HG03135 (cell line): Measurements from ENCODE around the gene KCNN3.

Source experiments
- ATAC-seq: cut with Tn5 transposase; IDR thresholded peaks from one replicate; pipeline ENCODE4 v1.9.1; 2021; ENCODE audit warnings: mild to moderate bottlenecking, moderate library complexity; ENCODE audit not compliant: unreplicated experiment

Gene KCNN3

DNA sequence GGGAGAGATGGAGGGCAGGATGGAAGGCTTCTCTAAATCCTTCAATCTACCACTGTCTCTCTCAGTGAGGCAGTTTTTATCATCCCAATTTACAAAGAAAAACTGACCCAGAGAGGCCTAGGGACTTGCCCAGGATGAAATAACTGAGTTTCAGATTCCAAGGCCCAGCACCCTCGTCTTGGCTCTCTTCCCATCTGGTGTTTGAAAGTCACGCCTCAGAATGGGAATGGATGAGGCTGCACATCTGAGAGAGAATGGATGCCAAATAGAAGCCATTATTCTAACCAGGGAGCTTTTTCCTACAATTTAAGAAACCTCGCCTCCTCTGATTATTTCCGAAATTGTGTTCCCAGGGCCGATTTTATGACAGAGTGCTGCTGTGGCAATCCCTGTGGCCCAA is 10.6 kb upstream of the KCNN3 start:
- no peak for ATAC-seq

DNA sequence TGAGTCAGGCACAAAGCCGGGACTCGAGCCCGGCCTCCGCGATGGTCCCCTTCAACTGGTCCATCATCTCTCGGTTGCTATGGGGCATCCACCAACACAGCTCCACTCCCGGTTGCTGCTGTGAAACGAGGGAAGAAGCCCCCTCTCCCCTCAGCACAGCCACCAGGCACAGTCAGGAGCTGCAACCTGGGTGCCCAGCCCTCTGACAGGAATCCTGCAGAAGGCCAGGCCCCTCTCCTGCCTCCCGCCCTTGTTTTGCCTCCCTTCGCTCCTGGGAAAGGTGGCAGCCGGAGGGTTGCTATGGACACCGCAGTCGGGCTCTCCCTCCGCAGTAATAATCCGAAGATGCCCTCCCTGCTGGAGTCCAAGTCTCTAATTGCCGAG is 8.9 kb upstream of the KCNN3 start:
- ATAC-seq, result no peak

DNA sequence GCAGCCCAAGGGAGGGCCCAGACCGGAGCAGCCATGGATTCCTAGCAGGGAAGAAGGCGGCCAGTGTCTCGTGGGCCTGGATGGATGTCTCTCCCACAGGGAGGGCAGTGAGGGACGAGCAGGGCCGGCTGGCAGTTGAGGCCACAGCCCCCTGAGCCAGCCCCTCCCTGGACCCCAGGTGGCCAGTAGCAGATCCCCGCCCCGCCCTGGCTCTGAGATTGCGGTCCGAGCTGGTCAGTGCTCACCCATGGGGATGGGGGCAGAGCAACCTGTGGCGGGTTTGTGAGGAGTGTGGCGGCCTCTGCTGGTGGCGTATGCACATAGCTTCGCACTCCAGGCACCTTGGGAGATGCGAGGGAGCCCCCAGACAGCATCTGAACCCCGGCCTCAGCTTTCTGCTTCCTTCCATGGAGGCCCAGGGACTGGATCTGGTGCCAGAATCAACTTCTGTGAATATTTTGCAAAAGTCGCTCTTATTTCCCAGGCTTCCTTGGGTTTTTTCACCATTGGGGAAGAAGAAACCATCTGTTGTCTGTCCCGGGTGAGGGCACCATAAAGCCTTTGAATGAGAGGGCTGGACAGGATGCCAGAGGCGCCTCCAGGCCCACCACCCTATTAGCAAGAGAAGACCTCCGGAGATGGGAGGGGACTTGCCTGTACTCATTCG is 8.4 kb upstream of the KCNN3 start:
- ATAC-seq, result no peak

DNA sequence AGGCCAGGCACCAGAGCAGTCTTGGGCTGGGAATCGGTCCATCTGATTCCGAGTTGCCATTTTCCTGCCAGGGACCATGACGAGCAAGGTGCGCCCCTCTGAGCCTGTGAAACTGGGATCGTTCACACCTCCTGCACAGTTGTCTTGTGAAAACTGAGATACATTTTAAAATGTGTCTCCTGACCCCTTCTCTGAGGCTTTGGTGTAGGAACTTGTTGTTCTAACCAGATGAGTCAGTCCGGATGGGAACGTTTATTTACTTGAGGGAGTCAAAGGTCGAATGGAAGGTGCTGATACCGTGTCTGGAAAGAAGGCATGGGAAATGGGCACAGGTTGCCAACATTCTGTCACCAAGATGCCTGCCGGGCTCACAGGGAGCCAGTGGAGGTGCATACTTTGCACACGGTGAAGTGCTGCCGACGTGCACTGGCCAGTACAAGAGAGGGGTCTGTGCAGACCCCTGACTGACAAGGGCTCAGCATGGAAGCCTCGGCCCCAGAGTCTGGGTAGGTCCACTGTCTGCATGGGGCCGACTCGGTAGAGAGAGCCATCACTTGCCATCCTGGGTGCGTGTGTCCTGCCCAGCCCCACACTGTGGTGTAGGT is 7.4 kb upstream of the KCNN3 start:
- ATAC-seq, result no peak

DNA sequence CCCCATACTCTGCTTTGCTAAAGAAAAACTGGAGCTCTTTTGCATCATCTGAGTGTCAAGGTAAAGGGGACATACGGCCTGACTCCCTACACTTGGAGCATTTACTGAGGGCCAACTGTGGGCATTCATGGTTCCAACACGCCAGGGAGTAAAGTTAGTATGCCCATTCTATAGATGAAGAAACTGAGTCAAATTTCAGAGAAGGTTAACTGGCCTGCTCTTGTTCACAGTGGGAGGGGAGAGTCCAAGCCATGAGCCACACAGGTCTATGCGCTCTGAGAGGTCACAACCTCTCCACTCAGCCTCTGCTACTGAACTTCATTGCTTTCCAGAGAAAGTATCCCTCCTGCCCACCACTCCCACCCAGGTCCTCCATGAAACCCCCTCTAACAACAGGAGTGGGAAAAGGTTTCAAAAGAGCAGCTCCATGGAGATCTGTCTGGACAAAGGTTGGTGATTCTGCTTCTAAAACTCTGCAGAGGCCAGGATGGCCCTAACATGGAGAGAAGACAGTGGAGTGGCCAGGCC is 6.8 kb upstream of the KCNN3 start:
- no peak for ATAC-seq

DNA sequence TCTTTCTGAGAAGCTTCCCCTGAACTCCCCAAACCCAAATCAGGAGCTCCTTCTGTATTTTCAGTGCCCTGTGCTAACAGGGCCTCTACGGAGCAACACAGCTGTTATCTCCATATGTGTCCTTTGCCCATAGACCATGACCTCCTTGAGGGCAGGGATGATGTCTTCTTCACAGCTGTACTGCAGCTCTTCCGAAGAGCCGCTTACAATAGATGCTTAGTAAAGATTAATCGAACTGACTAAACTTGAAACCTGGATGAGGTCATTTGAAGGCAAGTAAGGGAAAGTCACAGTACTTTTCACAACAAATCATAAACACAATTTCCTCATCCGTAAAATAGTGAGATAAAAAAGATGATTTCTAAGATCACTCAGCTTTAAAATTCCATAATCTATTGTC is 4.4 kb upstream of the KCNN3 start:
- no peak for ATAC-seq

DNA sequence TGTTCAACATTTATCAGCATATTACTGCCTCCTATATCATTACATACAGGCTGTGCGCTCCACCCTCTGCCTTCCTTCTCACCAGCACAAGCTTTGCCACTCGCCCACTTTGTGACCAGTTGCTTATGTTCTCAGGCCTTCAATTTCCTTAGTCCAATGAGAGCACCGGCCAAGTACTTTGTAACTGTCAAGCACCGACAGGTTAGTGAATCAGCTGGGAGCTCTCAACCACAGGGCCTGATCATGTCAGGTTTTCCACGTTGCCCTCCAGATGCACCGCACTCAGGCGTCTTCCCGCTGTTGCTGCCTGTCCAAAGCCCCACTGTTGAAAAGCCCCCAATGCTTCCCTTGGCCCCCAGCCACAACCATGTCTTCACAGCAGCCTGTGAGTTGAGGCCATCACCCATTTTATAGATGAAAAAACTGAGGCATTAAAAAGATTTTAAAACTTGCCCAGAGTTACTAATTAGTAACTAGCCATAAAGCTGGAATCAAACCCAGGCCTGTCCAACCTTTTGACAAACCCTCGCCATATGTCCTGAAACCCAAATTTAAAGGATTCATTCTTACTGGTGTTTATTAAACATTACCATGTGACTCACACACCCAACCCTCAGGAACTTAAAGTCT is 3.4 kb upstream of the KCNN3 start:
- no peak for ATAC-seq

DNA sequence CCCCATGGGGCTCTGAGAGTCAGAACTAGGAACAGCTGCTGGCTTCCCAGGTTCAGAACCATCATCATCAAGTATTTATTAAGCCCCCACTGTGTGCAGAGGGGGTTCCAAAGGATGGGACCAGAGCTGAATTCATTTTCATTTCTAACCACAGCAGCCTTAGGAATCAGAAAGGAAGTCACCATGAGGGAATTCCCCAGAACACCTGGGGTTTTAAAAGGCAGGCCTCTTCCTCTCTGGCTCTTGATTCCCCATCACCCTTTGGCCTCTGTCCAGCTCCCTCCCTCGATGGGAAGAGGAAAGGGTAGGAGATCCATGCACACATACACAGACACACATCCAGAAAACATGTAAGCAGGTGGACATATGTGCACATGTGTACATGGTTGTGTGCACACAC is 1.3 kb upstream of the KCNN3 start:
- no peak for ATAC-seq

DNA sequence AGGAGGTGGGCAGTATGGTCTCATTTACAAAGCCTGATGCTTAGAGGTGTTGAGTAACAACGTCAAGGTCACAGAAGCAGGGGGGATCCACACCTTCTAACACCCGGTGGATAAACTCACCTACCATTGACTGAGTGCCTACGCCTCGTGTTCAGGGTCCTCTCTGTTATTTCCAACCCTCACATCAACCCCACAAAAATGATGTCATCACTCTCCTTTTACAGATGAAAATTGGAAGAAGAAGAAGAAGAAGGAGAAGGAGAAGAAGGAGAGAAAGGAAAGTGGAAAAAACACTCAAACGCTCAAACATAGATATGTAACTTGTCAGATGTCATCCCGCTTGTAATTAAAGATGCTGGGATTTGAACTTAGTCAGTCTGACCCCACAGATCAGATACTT is 653 bp upstream of the KCNN3 start:
- ATAC-seq, result no peak

DNA sequence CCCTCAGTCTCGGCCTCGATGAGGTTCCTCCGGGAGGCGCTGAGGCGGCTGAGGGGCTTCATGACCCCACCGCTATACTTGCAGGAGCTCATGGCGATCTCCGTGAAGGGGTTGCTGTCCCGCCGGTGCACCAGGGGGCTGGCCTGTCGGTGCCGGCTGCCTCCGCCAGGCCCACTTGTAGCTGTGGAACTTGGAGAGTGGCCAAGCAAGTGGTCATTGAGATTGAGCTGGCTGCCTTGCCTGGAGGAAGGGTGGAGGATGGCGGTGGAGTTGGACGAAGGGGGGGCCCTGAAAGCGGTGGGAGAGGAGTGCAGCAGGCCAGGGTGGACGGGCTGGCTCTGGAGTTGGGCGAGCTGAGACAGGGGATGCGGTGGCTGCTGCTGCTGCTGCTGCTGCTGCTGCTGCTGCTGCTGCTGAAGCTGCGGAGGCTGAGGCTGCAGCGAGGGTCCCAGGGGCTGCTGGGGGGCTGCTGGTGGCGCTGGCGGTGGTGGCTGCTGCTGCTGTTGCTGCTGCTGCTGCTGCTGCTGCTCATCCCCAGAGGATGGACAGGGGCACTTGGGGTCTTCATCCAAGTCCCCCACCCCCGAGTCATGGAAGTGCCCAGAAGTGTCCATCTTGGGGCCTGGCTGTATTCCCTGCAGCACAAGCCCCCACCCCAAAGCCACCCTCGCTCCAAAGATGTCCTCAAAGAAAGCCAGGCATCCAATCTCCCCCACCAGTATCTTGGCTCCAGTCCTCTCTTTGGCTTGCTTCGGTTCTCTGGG is 548 bp downstream of the KCNN3 start:
- no peak for ATAC-seq

DNA sequence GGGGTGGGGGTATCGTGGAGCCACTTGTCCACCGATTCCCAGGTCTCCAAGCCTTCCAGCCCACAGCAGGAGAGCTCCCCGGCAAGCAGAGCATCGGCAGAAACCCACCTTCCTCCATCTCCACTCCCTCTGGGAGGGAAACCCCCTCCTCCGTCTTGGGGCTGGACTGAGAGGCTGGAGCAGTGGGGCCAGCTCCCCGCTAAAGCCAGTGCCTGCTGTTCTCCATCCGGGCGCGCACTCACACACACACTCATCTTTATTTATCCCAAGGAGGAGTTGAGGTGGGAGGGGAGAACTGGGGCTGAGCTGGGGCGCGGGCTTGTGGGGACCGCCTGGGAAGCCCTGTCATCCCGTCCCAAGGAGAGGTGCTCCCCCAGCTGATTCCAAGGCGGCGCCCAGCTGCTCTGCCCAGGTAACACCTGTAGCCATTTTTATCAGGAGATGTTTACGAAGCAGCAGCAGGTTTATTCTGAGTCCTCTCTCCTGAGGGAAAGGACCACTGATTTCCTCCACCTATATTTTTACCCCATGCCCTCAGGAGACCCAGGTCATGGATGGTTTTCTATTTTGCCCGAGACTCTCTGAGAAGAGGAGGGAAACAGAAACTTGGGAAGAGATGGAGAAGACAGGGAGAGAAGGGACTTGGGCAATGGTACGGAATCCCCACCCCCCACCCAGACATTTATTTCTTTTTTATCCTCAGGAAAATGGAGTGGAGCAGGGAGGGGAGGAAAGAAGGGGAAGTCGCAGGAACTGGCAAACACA is 2.1 kb downstream of the KCNN3 start:
- no peak for ATAC-seq

DNA sequence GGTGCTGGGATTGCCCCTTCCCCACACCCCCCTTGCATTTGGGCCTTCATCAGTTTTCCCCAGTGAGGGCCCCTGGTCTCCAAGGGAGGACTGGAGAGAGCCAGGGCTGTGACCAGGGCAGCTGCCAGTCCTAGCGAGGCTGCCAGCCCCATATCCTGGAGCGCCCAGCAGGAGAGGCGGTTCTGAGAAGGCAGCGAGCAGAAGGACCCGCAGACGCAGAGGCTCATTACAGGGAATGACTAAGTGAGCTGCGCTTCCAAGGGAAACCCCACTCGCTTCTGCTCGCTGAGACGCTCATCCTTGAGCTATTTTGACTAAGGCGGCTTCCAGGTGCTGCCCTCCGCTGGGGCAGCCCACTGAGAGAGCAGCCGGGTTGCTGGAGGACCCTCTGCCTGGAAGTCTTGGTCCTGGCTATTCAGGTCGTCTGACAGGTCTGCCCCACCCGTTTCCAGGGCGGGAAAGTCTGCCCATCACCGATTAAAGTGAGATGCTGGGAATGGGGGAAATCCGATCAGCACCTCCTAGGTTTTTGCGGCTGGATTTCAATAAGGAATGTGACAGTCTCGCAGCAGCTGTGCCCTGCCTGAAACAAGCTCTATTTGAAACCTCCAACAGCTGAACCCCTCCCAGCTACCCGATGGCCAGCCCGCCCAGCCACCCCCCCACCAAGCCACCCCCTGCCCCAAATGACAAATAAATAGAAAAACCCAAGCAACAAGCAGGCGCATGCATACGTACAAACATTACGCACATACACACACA is 2.8 kb downstream of the KCNN3 start:
- ATAC-seq, result no peak

DNA sequence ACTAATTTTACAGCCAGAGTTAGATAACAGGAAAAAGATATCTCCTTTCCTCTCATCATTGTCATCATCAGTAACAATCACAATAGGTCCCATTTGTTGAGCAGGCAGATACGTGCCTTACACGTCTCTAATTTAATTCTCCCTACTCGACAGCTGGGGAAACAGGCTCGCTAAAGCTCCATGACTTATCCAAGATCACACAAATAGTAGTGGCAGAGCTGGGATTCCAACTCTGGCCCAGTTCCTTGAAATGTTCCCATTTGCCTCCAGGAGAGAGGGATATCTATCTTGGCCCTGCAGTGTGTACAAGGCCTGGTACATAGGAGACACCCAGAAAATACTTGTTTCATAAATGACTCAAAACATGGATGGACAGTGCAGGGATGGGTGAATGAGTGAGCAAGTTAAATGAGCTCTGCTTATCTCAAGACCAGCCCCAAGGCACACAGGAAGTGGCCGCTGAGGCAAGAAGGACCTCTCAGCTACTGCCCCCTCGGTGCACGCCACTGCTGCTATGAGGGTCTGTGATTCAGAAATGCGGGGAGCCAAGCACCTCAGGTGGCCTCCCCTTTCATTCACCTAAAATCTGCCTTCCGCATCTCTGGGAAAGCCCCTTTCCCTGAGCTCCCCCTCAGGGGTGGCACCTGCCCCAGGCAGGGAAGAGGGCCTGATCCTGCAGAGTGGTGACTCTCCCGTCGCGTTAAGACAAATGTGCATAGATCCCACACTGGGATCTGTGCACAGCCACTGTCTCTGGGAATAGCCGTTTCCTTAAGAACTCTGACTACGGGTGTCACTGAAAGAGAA is 3.6 kb downstream of the KCNN3 start:
- ATAC-seq, result no peak

DNA sequence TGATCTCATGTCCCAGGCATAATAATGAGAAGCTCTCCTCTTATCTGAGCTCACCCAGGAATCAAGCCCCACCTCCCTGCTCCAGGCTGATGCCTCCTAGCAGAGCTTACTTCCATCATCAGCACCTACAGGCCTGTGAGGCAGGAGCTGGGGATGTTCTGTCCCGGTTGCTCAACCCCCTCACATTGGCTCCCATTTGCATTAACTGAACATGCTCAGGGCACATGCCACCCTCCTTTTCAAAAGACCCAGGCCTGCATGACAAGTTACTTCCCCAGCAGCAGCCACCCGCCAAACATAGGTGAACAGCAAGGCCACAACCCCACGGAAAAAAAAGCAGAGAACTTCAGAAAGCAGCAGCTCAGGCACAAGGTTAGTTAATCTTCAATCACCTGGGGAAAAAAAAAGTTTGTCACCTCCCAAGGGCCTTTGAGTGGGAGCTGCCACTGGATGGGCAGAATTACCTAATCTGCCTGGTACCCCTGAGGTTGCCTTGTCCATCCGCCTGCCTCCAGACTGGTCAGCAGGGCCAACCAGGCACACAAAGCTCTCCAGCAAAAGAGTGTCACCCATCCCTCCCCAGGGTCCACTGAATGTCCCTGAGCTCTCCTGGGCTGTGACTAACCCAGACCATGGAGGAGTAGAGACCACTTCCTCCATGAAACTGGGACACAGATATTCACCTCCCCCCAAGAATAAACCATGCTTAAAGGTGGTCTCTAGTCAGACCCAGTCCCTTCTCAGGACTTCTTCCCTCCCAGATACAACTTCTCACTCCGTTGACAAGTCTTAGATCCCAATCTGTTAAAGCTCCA is 4.4 kb downstream of the KCNN3 start:
- no peak for ATAC-seq

DNA sequence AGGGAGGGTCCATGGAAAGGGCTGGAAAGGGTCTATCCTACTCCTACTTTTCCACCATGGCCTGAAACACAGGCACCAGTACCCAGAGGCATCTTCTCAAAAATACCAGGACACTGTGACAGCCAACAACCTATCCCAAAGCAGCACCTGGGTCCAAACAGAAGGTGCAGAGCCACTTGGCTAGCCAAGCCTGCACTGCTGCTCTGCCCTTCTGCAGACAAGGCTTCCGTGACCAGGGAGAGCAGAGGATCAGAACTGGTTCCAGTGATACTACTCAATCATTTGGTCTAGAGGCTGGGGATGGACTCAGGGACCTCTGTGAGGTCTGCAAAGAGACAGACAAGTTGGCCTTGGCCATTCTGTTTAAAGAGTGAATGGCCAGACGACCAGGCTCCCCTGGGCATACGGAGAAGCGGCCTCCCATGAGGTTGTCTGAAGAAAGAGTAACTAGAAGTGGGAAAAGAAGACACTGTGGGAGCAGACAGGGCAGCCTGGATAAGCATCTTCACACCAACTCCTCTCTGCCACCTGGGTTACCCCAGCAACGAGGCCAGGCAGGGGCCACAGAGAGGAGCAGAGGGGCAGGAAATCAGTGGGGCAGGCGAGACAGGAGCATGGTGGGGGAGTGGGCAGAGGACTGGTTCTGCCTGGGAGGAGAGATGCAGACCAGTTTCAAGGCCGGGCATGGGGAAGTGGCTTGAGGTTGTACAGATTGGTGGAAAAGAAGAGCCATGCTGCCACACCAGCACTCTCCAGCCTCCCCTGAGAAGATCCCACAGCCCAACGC is 5.7 kb downstream of the KCNN3 start:
- no peak for ATAC-seq

DNA sequence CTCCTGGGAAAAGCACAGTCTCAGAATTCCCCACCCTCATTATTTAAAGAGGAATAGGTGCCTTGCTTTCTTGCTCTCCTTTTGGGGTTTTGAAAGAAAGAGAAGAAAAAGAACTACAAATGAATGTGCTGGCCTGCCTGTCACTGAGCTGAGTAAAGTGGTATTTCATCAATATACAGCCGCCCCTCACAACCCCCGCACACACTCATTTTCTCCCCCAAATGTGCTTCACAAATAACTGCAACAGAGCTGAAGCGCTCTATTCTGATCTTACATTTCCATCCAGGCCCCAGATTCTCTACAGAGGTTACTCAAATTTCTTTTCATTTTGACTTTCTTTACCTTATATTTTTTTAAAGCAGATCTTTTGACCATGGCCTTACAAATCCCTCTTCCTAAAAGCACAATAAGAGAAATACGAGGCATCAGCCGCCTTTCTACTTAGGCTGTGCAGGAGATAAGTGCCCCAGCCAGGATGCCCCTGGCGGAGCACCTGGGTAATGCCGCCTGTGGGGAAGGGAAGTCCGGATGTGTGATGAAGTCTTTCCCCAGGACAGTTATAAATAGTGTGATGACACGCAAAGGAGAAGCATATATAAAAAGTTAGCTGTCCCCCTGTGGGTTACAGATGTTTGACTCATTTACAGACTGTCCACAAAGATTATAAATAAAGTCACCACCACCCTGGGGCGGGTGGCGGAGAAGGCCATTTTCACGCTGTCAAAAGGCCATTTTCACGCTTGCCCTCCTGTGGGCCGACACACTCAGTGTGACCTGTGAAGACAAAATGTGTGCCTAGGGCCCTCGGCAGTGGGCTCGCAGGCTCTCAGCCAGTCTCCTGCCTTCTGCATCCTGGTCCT is 6.5 kb downstream of the KCNN3 start:
- no peak for ATAC-seq

DNA sequence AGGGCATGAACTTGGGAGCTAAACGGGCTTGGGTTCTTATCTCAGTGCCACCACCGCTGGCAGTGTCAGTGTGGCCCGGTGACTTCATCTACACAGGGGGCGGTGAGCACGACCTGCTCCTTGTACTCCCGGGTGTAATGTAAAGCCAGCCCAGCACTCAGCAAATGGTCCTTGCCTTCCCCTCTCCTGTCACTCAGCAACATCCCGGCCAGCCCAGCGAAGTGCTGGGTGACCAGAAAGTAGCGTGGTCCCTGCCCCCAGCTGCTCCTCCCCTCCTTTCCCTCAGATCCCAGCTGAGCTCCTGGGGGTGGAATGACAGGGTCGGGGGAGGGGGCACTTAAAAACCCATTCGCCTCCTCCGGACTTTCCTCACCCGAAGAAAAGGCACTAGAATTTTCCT is 7.2 kb downstream of the KCNN3 start:
- no peak for ATAC-seq
